CD4-positive, alpha-beta T cell treated with Interleukin-21 for 1 hour (primary cell): ENCODE data around the gene CXorf51B.
"Not testable (repeated sequence)": the region's sequence is repeated elsewhere in the genome, so short reads cannot be mapped to it uniquely, and the experiment has no call there.

Source experiments
- DNase-seq: peaks from one replicate; pipeline ENCODE4 v3.0.0-alpha.2; 2020

The CXorf51B gene

GRCh38 chrX:146809471-146809870 is at the start of gene CXorf51B:
Gene CXorf51B, plus strand, starts transcription at chrX:146809771. Its CDS starts 21 bp downstream, at chrX:146809792.
- not testable (repeated sequence) for DNase-seq

- not testable (repeated sequence) for DNase-seq
Observed at GRCh38 chrX:146814644-146815043, 5.1 kb downstream of the CXorf51B start, which contains the start of gene CXorf51A. Gene CXorf51A, minus strand, starts transcription at chrX:146814744. Its CDS starts 21 bp downstream, at chrX:146814723.

- no peak for DNase-seq
Observed at GRCh38 chrX:146831994-146832393, 22.4 kb downstream of the CXorf51B start.

GRCh38 chrX:146854281-146854680 is 44.7 kb downstream of the CXorf51B start:
- DNase-seq: no peak
